ENCODE results near the gene MYOM1. TPM values are rescaled to one million over a fixed set of nuclear protein-coding genes. Genes with fewer than 3 reads are reported as not detected.
"Not testable (repeated sequence)": the region's sequence is repeated elsewhere in the genome, so short reads cannot be mapped to it uniquely, and the experiment has no call there.

MYOM1 gene
- polyA plus RNA-seq, 4 donors, result 1.5 to 7.9 (median 2.8) TPM

DNA sequence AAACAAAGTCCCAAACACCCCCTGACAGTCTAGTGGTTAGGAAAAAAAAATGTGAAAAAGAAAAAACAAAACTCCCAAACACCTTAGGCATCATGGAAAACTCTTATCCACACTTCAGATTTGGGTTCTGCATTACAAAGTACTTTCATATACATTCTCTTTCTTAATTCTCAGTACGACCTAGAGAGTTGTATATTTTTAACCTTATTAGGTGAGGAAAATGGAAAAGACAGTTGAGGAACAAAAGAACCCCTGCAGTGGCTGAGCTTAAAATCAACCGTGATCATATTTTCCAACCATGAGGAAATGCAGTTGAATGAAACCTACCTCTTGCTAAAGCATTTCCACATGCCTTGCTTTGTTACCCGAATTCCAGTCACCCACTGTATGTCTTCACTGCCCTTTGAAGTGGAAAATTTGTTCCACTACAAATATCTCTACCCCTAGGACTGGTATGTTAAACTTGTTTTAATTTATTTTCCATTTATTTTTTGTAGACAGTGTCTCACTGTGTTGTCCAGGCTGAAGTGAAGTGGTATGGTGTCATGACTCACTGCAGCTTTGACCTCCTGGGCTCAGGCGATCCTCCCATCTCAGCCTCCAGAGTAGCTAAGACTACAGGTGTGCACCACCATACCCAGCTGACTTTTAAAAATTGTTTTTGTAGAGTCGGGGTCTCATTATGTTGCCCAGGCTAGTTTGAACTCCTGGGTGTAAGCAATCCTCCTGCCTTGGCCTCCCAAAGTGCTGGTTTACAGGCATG is 149.9 kb downstream of the MYOM1 start:
- DNase-seq (no peak), FAIRE-seq (no peak)
- no peak overlapping the region for H3K27ac ChIP-seq (ENCODE audit: low read depth in 1 of 3, low read length in 2 of 3)
- peaks cover 0 to 21% (median 4%) of the 10 kb centered on the region in 3 donors for H3K4me1 ChIP-seq (ENCODE audit: control insufficient read depth in 3 of 3, insufficient read depth in 2 of 3, low read depth in 1 of 3, low read length in 2 of 3)
- H3K36me3 ChIP-seq (ENCODE audit: control insufficient read depth in 3 of 3, insufficient read depth in 2 of 3, low read depth in 1 of 3, low read length in 3 of 3), result no peaks in the 10 kb centered on the region
- peaks cover 0 to 7% of the 10 kb centered on the region in 2 donors for H3K9me3 ChIP-seq (ENCODE audit: control insufficient read depth in 2 of 2, insufficient read depth in 1 of 2, low read depth in 1 of 2, low read length in 1 of 2)
- H3K4me3 ChIP-seq (ENCODE audit: low read depth in 1 of 3, low read length in 3 of 3), result no peak overlapping the region
- WGBS, 3 donors, result 83 to 91% (median 87%) methylated on average over 5 of the region's 5 CpGs
- no peaks in the 10 kb centered on the region for H3K27me3 ChIP-seq (ENCODE audit: control insufficient read depth in 3 of 3, insufficient read depth in 3 of 3, low read length in 3 of 3)

DNA sequence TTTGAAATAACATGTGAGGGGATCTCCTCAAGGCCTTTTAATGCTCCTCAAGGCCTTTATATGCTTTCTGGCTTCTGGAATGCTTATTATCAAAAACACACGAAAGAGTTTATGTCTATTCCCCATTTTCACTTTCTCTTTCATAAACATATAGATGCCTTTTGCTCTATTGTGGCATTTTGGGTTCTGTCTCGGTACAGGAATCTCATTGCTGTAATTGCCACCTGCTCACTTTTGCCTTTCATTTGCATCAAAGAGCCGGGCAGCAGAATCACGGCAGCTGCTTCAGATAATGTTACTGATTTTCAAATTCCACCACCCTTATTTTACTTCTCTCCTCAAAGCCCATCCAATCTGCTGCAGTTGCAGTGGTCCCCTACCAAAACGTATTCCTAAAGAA is 152.0 kb downstream of the MYOM1 start:
- H3K9me3 ChIP-seq (ENCODE audit: control insufficient read depth in 2 of 2, insufficient read depth in 1 of 2, low read depth in 1 of 2, low read length in 1 of 2), result no peaks in the 10 kb centered on the region
- no peaks in the 10 kb centered on the region for H3K27me3 ChIP-seq (ENCODE audit: control insufficient read depth in 3 of 3, insufficient read depth in 3 of 3, low read length in 3 of 3)
- H3K27ac ChIP-seq (ENCODE audit: low read depth in 1 of 3, low read length in 2 of 3), result no peak overlapping the region
- H3K4me1 ChIP-seq (ENCODE audit: control insufficient read depth in 3 of 3, insufficient read depth in 2 of 3, low read depth in 1 of 3, low read length in 2 of 3), result peaks cover 0 to 6% (median 3%) of the 10 kb centered on the region in 3 donors
- no peaks in the 10 kb centered on the region for H3K36me3 ChIP-seq (ENCODE audit: control insufficient read depth in 3 of 3, insufficient read depth in 2 of 3, low read depth in 1 of 3, low read length in 3 of 3)
- FAIRE-seq (no peak), DNase-seq (no peak)
- H3K4me3 ChIP-seq (ENCODE audit: low read depth in 1 of 3, low read length in 3 of 3), result peak overlapping the region in 1 of 3 donors; percentile 16
- 15 to 53% (median 22%) methylated on average over 5 of the region's 5 CpGs for WGBS, 3 donors

DNA sequence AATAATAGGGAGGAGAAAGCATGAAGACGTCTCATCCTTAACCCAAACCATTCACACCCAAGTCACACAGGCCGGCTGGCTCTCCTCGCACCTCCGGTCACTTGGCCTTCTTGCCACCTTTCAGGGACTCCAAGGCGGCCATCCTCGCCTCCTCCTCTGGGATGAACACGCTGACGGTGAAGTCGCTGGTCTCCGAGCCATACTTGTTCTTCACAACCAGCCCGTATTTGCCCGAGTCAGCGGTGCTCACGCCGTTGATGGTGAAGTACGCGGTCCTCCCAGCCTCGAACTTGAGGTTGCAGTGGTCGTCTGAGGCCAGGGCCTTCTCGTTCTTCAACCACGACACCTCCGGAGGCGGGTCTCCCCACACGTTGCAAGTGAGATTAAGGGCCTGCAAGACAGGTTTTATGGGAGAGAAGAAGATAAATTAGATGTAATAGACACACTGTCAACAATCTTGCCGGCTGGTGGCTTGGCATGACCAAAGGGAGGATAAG is 152.6 kb downstream of the MYOM1 start:
- Histone ChIP-seq H3K27ac (ENCODE audit: low read depth in 1 of 3, low read length in 2 of 3) (no peak overlapping the region), H3K9me3 (ENCODE audit: control insufficient read depth in 2 of 2, insufficient read depth in 1 of 2, low read depth in 1 of 2, low read length in 1 of 2) (no peaks in the 10 kb centered on the region), H3K27me3 (ENCODE audit: control insufficient read depth in 3 of 3, insufficient read depth in 3 of 3, low read length in 3 of 3) (no peaks in the 10 kb centered on the region), H3K36me3 (ENCODE audit: control insufficient read depth in 3 of 3, insufficient read depth in 2 of 3, low read depth in 1 of 3, low read length in 3 of 3) (no peaks in the 10 kb centered on the region), H3K4me3 (ENCODE audit: low read depth in 1 of 3, low read length in 3 of 3) (peak overlapping the region in 1 of 3 donors; percentile 16), H3K4me1 (ENCODE audit: control insufficient read depth in 3 of 3, insufficient read depth in 2 of 3, low read depth in 1 of 3, low read length in 2 of 3) (peaks cover 0 to 7% (median 5%) of the 10 kb centered on the region in 3 donors)
- DNase-seq, result no peak
- 67 to 82% (median 70%) methylated on average over 25 of the region's 25 CpGs for WGBS, 3 donors
- no peak for FAIRE-seq

DNA sequence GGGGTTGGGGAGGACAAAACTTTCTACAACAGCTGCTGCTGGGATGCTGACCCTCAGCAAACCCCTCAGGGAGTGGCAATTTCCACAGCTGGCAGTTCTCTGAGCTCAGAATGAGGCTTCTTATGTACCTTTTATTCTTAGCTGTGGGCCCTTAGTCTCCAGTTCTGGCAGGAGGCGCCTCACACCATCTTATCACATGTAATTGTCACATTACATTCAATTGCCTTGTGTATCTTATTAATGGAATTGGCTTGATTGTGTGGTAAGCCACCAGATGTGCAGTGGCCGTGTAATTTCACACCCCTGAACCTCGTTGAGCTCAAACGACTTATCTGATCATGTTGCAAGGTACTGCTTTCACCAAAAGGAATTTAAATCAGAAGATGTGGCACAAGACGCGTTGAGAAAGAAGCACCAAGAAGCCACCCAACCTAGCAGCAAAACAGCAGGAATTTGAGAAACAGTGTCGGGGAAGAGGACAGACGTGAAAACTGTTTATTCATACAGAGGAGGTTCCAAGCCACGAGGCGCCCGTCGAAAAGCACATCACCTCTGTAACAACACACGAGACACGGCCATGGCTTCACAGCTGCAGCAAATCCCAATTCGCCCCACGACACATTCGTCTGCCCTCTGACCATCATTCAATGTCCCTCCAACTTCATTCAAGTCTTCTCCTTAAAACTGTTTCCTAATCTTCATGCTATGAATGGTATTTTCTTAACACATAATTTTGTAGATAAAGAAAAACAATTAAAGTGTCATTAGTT is 153.2 kb downstream of the MYOM1 start:
- DNase-seq (no peak), FAIRE-seq (no peak)
- H3K36me3 ChIP-seq (ENCODE audit: control insufficient read depth in 3 of 3, insufficient read depth in 2 of 3, low read depth in 1 of 3, low read length in 3 of 3), result no peaks in the 10 kb centered on the region
- WGBS, 3 donors, result 83 to 87% (median 87%) methylated on average over 17 of the region's 17 CpGs
- H3K4me1 ChIP-seq (ENCODE audit: control insufficient read depth in 3 of 3, insufficient read depth in 2 of 3, low read depth in 1 of 3, low read length in 2 of 3), result peaks cover 0 to 7% (median 5%) of the 10 kb centered on the region in 3 donors
- H3K27me3 ChIP-seq (ENCODE audit: control insufficient read depth in 3 of 3, insufficient read depth in 3 of 3, low read length in 3 of 3), result no peaks in the 10 kb centered on the region
- no peak overlapping the region for H3K4me3 ChIP-seq (ENCODE audit: low read depth in 1 of 3, low read length in 3 of 3)
- H3K27ac ChIP-seq (ENCODE audit: low read depth in 1 of 3, low read length in 2 of 3), result no peak overlapping the region
- peaks cover 0 to 1% of the 10 kb centered on the region in 2 donors for H3K9me3 ChIP-seq (ENCODE audit: control insufficient read depth in 2 of 2, insufficient read depth in 1 of 2, low read depth in 1 of 2, low read length in 1 of 2)

DNA sequence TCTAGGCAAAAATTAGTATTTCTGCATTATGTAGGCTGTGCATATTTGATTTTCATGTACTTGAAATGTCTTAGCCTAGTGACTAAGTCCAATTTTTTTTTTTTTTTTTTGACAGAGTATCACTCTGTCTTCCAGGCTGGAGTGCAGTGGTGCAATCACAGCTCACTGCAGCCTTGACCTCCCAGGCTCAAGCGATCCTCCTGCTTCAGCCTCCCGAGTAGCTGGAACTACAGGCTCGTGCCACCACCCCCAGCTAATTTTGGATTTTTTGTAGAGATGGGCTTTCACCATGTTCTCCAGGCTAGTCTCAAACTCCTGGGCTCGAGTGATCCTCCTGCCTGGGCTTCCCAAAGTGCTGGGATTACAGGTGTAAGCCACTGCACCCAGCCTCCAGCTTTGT is 156.0 kb downstream of the MYOM1 start:
- H3K4me3 ChIP-seq (ENCODE audit: low read depth in 1 of 3, low read length in 3 of 3); DNase-seq; H3K36me3 ChIP-seq (ENCODE audit: control insufficient read depth in 3 of 3, insufficient read depth in 2 of 3, low read depth in 1 of 3, low read length in 3 of 3); FAIRE-seq; H3K27ac ChIP-seq (ENCODE audit: low read depth in 1 of 3, low read length in 2 of 3); H3K9me3 ChIP-seq (ENCODE audit: control insufficient read depth in 2 of 2, insufficient read depth in 1 of 2, low read depth in 1 of 2, low read length in 1 of 2); H3K4me1 ChIP-seq (ENCODE audit: control insufficient read depth in 3 of 3, insufficient read depth in 2 of 3, low read depth in 1 of 3, low read length in 2 of 3); H3K27me3 ChIP-seq (ENCODE audit: control insufficient read depth in 3 of 3, insufficient read depth in 3 of 3, low read length in 3 of 3): not testable (repeated sequence)
- WGBS, 3 donors, result 82 to 94% (median 89%) methylated on average over 4 of the region's 4 CpGs

DNA sequence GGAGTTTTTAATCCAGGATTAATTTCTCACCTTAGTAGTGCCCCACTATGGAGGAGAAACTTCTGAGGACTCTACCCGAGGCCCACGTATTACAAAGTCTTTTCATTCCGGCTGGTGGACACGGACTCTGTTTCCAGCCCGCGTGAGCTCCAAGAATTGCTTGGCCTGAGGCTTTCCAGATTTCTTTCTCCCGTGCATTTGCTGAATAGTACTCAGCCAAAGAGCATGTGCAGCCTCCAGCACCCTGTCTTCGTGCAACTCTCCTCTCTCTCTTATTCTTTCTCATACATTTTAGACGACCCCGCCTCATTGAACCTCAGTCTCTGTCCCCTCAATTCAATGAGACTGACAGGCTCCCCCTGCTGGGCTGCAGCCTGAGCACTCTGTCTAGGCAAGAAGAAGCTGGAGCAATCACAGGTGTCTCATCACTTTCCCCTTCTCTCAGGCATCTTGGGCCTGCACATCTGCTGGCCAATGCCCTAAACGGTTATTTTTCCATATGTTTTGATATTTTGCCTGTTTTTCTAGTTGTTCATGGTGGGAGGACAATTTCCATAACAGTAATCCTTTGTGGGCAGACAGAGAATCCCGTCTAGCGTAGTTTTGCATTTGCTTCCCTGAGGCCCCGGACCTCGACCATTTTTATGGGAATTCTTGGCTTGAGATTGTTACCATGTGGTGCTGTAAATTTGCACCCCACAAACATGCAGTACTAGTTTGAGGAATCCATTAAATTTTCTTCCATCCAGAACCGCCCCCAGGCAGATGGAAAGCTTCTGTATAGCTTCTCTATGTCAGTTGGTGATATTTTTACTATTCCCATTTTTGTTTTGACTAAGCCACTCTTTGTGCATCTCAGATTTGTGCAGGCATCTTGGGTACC is 156.7 kb downstream of the MYOM1 start:
- 36 to 50% (median 46%) methylated on average over 16 of the region's 16 CpGs for WGBS, 3 donors
- Histone ChIP-seq H3K9me3 (ENCODE audit: control insufficient read depth in 2 of 2, insufficient read depth in 1 of 2, low read depth in 1 of 2, low read length in 1 of 2) (peaks cover 0 to 4% of the 10 kb centered on the region in 2 donors), H3K4me3 (ENCODE audit: low read depth in 1 of 3, low read length in 3 of 3) (no peak overlapping the region), H3K4me1 (ENCODE audit: control insufficient read depth in 3 of 3, insufficient read depth in 2 of 3, low read depth in 1 of 3, low read length in 2 of 3) (peaks cover 0 to 9% (median 5%) of the 10 kb centered on the region in 3 donors), H3K27me3 (ENCODE audit: control insufficient read depth in 3 of 3, insufficient read depth in 3 of 3, low read length in 3 of 3) (no peaks in the 10 kb centered on the region), H3K27ac (ENCODE audit: low read depth in 1 of 3, low read length in 2 of 3) (peak overlapping the region in 1 of 3 donors; percentile 37), H3K36me3 (ENCODE audit: control insufficient read depth in 3 of 3, insufficient read depth in 2 of 3, low read depth in 1 of 3, low read length in 3 of 3) (no peaks in the 10 kb centered on the region)
- peak; percentile 69 to 77 for DNase-seq
- no peak for FAIRE-seq

DNA sequence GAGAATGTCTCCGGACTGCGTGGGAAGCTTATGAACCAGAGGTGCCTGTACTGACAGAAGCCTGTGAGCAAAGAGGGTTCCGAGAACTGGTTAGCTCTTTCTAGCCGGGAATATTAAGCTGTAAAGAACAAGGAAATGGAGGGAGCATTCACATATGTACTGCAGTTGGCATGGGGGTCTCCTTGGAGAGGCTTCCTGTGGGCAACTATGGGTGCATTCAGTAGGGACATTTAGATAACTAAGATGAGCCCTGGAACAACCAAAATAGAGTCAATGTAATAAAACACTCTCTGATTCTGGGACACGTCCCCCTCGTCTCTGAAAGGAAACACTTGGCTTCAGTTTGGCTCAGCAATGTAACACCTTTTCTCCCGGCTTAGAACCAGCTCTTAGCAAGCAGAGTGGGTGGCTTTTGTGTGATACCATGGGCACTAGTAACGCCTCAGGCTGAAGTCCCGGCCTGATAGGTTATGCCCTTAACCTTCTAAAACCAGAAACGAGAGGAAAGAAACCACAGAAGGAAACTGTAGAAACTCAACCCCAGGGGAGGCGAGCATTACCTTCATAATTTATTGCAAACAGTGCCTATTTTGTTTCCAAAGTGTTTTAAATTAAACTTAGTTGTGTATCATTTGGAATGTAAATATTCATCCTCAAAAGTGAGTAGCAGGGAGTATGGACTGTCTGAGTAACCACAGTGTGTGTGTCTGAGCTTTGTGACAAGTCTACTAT is 158.0 kb downstream of the MYOM1 start:
- H3K4me3 ChIP-seq (ENCODE audit: low read depth in 1 of 3, low read length in 3 of 3), result no peak overlapping the region
- WGBS, 3 donors, result 75 to 87% (median 78%) methylated on average over 11 of the region's 11 CpGs
- H3K9me3 ChIP-seq (ENCODE audit: control insufficient read depth in 2 of 2, insufficient read depth in 1 of 2, low read depth in 1 of 2, low read length in 1 of 2), result peaks cover 0 to 4% of the 10 kb centered on the region in 2 donors
- FAIRE-seq, result no peak
- no peak for DNase-seq
- H3K27me3 ChIP-seq (ENCODE audit: control insufficient read depth in 3 of 3, insufficient read depth in 3 of 3, low read length in 3 of 3), result no peaks in the 10 kb centered on the region
- H3K36me3 ChIP-seq (ENCODE audit: control insufficient read depth in 3 of 3, insufficient read depth in 2 of 3, low read depth in 1 of 3, low read length in 3 of 3), result no peaks in the 10 kb centered on the region
- H3K27ac ChIP-seq (ENCODE audit: low read depth in 1 of 3, low read length in 2 of 3), result peak overlapping the region in 2 of 3 donors; percentile 73 to 96
- peaks cover 0 to 8% (median 5%) of the 10 kb centered on the region in 3 donors for H3K4me1 ChIP-seq (ENCODE audit: control insufficient read depth in 3 of 3, insufficient read depth in 2 of 3, low read depth in 1 of 3, low read length in 2 of 3)
